OCI-LY7 (cell line): ENCODE results near the gene SLC48A1.

Experiments used
- CTCF ChIP-seq: fragments of 200-600 bp; sonication (generic); conservative IDR thresholded peaks from 2 replicates; pipeline ENCODE4 v1.5.1; 2014; ENCODE audit warnings: mild to moderate bottlenecking, antibody characterized with exemption, low read length, moderate library complexity, mixed read lengths
- EZH2phosphoT487 ChIP-seq: fragments of 200-600 bp; sonication (generic); IDR thresholded peaks from 2 replicates; pipeline ENCODE4 v1.6.1; 2018; ENCODE audit warnings: low read depth, borderline replicate concordance, mild to moderate bottlenecking, mixed run types, antibody characterized with exemption, low read length, moderate library complexity, mixed read lengths

- TF ChIP-seq CTCF (no peak), EZH2phosphoT487 (no peak)
Observed at GRCh38 chr12:47751561-47751960, 21.5 kb upstream of the SLC48A1 start.
